ENCODE data around the gene MYL6. TPM values are rescaled to one million over a fixed set of nuclear protein-coding genes. Genes with fewer than 3 reads are reported as not detected.
A peak's percentile ranks its signal among the peaks of the same experiment; 100 is the strongest.
"Not testable (repeated sequence)": the region's sequence is repeated elsewhere in the genome, so short reads cannot be mapped to it uniquely, and the experiment has no call there.

MYL6 gene
- total and polyA plus RNA-seq, 8 donors = 1,132 to 4,672 (median 3,368) TPM

DNA sequence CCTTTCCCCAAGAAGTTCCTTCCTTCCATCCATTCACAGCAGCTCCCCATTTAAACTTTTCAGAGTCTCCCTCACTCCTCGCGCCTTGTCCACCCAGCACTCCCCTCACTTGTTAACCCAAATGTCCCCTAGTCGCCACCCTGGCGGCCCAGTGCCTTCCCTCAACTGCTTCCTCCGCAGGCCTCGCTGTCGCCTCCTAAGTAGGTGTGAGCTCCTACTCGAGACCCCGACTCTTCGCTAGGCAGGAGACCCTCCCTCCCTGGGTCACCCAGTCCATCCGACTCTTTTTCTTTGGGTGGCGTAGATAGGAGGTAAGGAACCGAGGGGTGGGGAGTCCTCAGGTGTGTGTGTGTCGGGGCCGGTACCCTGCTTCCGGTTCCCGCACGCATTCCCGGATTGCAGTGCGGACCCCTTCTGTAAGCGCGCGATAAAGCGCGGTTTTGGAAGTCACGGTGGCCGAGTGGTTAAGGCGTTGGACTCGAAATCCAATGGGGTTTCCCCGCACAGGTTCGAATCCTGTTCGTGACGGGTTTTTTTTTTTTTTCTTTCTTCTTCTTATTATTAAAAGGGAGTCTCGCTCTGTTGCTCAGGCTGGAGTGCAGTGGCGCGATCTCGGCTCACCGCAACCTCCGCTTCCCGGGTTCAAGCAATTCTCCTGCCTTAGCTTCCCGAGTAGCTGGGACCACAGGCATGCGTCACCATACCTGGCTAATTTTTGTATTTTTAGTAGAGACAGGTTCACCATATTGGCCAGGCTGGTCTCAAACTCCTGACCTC lies 31.9 kb downstream of the MYL6 start:
- H3K27me3 ChIP-seq = no peaks in the 10 kb centered on the region
- no peaks in the 10 kb centered on the region for H3K9me3 ChIP-seq
- peaks cover 12 to 18% (median 18%) of the 10 kb centered on the region in 4 donors for H3K36me3 ChIP-seq
- WGBS, 5 donors = 1% methylated on average over 42 of the region's 42 CpGs
- intact Hi-C loops (cut with DNase I; ENCODE audit: low total_unique reads) = loop anchor here (5.0 kb wide), 1 partner anchor 58 kb away; no protein-coding TSS in a partner anchor
- H3K4me1 ChIP-seq = peaks cover 14 to 34% (median 22%) of the 10 kb centered on the region in 4 donors
- DNase-seq = peak; percentile 86 to 96
- peak overlapping the region; percentile 85 to 98 (median 90) for H3K4me3 ChIP-seq
- TF ChIP-seq POLR2AphosphoS5 (IDR thresholded peaks at IDR 0.05) (peak in 2 of 3 donors; percentile 34 to 54), EP300 (IDR thresholded peaks at IDR 0.05) (no peak)
- peak overlapping the region; percentile 88 to 98 (median 95) for H3K27ac ChIP-seq

DNA sequence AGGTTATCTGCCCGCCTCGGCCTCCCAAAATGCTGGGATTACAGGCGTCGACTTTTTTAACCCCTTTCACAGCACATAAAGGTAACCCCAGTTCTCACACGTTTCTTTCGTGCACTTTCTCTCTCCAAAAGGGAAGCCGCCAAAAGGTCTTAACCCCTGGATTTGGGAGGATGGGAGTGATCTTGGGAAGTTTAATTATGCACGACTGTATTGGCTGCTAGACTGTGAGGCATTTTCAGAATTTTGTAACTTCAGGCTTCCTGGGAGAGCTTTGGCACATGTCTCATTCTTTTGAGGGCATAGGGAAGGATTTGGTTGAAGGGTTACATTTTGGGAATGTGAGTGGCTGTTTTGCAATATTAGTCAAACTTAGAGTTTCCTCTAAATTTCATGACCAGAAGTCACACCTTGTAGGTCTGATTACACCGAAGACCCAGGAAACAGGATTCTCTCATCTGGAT lies 32.6 kb downstream of the MYL6 start:
- H3K27me3 ChIP-seq = no peaks in the 10 kb centered on the region
- no peaks in the 10 kb centered on the region for H3K9me3 ChIP-seq
- H3K36me3 ChIP-seq = peaks cover 5 to 12% (median 12%) of the 10 kb centered on the region in 4 donors
- H3K4me3 ChIP-seq = peak overlapping the region; percentile 85 to 98 (median 90)
- peaks cover 14 to 34% (median 22%) of the 10 kb centered on the region in 4 donors for H3K4me1 ChIP-seq
- H3K27ac ChIP-seq = peak overlapping the region; percentile 88 to 98 (median 95)
- intact Hi-C loops (cut with DNase I; ENCODE audit: low total_unique reads) = no loop called here
- 21 to 27% (median 25%) methylated on average over 9 of the region's 9 CpGs for WGBS, 5 donors
- no peak for DNase-seq
- TF ChIP-seq, protein P1, sequence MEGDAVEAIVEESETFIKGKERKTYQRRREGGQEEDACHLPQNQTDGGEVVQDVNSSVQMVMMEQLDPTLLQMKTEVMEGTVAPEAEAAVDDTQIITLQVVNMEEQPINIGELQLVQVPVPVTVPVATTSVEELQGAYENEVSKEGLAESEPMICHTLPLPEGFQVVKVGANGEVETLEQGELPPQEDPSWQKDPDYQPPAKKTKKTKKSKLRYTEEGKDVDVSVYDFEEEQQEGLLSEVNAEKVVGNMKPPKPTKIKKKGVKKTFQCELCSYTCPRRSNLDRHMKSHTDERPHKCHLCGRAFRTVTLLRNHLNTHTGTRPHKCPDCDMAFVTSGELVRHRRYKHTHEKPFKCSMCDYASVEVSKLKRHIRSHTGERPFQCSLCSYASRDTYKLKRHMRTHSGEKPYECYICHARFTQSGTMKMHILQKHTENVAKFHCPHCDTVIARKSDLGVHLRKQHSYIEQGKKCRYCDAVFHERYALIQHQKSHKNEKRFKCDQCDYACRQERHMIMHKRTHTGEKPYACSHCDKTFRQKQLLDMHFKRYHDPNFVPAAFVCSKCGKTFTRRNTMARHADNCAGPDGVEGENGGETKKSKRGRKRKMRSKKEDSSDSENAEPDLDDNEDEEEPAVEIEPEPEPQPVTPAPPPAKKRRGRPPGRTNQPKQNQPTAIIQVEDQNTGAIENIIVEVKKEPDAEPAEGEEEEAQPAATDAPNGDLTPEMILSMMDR (IDR thresholded peaks at IDR 0.05) = no peak
- TF ChIP-seq POLR2AphosphoS5 (IDR thresholded peaks at IDR 0.05) = no peak

GRCh38 chr12:56192582-56192981 lies 34.4 kb downstream of the MYL6 start:
- intact Hi-C loops (cut with DNase I; ENCODE audit: low total_unique reads) = no loop called here

GRCh38 chr12:56193025-56193578 lies 34.9 kb downstream of the MYL6 start:
- WGBS, 5 donors = 28 to 57% (median 45%) methylated on average over 1 of the region's 1 CpG
- Histone ChIP-seq H3K4me3 (no peak overlapping the region), H3K4me1 (peaks cover 4 to 17% (median 12%) of the 10 kb centered on the region in 4 donors), H3K9me3 (no peaks in the 10 kb centered on the region), H3K27ac (no peak overlapping the region), H3K27me3 (no peaks in the 10 kb centered on the region), H3K36me3 (no peaks in the 10 kb centered on the region)
- DNase-seq = peak; percentile 85 to 93
- intact Hi-C loops (cut with DNase I; ENCODE audit: low total_unique reads) = no loop called here
- TF ChIP-seq POLR2AphosphoS5 (IDR thresholded peaks at IDR 0.05) = peak in 2 of 3 donors; percentile 46 to 81
- TF ChIP-seq, protein P1 (IDR thresholded peaks at IDR 0.05) = peak in 5 of 7 experiments; percentile 57 to 87 (median 84)
- no peak for TF ChIP-seq POLR2A (IDR thresholded peaks at IDR 0.05)
- no peak for TF ChIP-seq EP300 (IDR thresholded peaks at IDR 0.05)

More at GRCh38 chr12:56192582-56192981, 34.4 kb downstream of the MYL6 start:
- DNase-seq = no peak
- Histone ChIP-seq H3K27ac (no peak overlapping the region), H3K9me3 (no peaks in the 10 kb centered on the region), H3K27me3 (no peaks in the 10 kb centered on the region), H3K4me3 (no peak overlapping the region), H3K36me3 (no peaks in the 10 kb centered on the region), H3K4me1 (peaks cover 9 to 22% (median 17%) of the 10 kb centered on the region in 4 donors)
- TF ChIP-seq POLR2A (IDR thresholded peaks at IDR 0.05) = no peak
- TF ChIP-seq, protein P1 (IDR thresholded peaks at IDR 0.05) = no peak
- no peak for TF ChIP-seq POLR2AphosphoS5 (IDR thresholded peaks at IDR 0.05)
- TF ChIP-seq EP300 (IDR thresholded peaks at IDR 0.05) = no peak

DNA sequence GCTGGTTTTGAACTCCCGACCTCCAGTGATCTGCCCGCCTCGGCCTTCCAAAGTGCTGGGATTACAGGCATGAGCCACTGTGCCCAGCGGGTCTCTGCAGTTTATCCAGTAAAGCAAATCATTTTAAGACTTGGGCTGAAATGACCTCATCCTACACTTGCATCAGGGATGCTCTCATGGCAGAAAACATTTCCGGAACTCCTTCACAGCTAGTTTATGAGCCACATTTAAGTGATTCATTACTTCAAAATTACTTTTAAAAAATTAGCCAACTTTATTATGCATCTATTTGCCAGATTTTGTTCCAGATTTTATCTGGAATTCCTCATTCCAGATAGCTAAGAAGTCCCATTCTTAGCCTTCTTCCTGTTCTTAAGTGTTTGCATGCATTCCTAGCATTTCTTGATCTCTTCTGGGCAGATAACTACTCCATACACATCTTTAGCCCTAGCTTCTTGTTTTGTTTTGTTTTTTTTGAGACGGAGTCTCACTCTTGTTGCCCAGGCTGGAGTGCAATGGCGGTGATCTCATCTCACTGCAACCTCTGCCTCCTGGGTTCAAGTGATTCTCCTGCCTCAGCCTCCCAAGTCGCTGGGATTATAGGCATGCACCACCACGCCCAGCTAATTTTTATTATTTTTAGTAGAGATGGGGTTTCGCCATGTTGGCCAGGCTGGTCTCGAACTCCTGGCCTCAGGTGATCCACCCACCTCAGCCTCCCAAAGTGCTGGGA lies 38.8 kb downstream of the MYL6 start:
- WGBS, 5 donors = 79 to 86% (median 82%) methylated on average over 11 of the region's 11 CpGs
- H3K36me3 ChIP-seq; H3K27me3 ChIP-seq; H3K4me3 ChIP-seq; H3K9me3 ChIP-seq; H3K4me1 ChIP-seq; intact Hi-C loops (cut with DNase I; ENCODE audit: low total_unique reads); H3K27ac ChIP-seq: not testable (repeated sequence)
- peak in 1 of 2 donors; percentile 24 for DNase-seq

Data from stomach (tissue), 9 donors.